ENCODE data around the gene RAD51B.

- TF ChIP-seq, protein P1, sequence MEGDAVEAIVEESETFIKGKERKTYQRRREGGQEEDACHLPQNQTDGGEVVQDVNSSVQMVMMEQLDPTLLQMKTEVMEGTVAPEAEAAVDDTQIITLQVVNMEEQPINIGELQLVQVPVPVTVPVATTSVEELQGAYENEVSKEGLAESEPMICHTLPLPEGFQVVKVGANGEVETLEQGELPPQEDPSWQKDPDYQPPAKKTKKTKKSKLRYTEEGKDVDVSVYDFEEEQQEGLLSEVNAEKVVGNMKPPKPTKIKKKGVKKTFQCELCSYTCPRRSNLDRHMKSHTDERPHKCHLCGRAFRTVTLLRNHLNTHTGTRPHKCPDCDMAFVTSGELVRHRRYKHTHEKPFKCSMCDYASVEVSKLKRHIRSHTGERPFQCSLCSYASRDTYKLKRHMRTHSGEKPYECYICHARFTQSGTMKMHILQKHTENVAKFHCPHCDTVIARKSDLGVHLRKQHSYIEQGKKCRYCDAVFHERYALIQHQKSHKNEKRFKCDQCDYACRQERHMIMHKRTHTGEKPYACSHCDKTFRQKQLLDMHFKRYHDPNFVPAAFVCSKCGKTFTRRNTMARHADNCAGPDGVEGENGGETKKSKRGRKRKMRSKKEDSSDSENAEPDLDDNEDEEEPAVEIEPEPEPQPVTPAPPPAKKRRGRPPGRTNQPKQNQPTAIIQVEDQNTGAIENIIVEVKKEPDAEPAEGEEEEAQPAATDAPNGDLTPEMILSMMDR (IDR thresholded peaks at IDR 0.05), result no peak
- TF ChIP-seq EP300 (IDR thresholded peaks at IDR 0.05) (no peak), POLR2AphosphoS5 (IDR thresholded peaks at IDR 0.05) (peak in 2 of 4 donors; percentile 25 to 28), POLR2A (IDR thresholded peaks at IDR 0.05) (no peak)
These were observed 450.8 kb downstream of the RAD51B start for GRCh38 chr14:68270342-68270741.
